Body of pancreas (tissue), 4 donors: ENCODE results near the gene DNAJC1.

Experiments used
- POLR2A ChIP-seq, 3 donors: fragments of 450-650 bp; IDR thresholded peaks; one replicate each; pipeline ENCODE4 v1.6.1; 2016; ENCODE audit warnings: antibody characterized with exemption in 3 of 3, mild to moderate bottlenecking in 2 of 3
- TF ChIP-seq, protein P1 (sequence below), 7 experiments: fragments of 450-650 bp in 4 of 7; fragments of 200-600 bp in 3 of 7; sonication (generic) in 3 of 7; IDR thresholded peaks; one replicate each; pipeline ENCODE4 v1.5.1; 2016 to 2019; ENCODE audit warnings: antibody characterized with exemption in 7 of 7

GRCh38 chr10:21823617-21824016 lies 179.9 kb downstream of the DNAJC1 start:
- TF ChIP-seq, protein P1, sequence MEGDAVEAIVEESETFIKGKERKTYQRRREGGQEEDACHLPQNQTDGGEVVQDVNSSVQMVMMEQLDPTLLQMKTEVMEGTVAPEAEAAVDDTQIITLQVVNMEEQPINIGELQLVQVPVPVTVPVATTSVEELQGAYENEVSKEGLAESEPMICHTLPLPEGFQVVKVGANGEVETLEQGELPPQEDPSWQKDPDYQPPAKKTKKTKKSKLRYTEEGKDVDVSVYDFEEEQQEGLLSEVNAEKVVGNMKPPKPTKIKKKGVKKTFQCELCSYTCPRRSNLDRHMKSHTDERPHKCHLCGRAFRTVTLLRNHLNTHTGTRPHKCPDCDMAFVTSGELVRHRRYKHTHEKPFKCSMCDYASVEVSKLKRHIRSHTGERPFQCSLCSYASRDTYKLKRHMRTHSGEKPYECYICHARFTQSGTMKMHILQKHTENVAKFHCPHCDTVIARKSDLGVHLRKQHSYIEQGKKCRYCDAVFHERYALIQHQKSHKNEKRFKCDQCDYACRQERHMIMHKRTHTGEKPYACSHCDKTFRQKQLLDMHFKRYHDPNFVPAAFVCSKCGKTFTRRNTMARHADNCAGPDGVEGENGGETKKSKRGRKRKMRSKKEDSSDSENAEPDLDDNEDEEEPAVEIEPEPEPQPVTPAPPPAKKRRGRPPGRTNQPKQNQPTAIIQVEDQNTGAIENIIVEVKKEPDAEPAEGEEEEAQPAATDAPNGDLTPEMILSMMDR (IDR thresholded peaks at IDR 0.05): no peak
- TF ChIP-seq POLR2A (IDR thresholded peaks at IDR 0.05): no peak
